Activated T-cell treated with anti-CD3 and anti-CD28 coated beads for 4 hours (primary cell): ENCODE data around the gene STARD8.

Experiments used
- DNase-seq: peaks from one replicate; pipeline ENCODE4 v3.0.0-alpha.2; 2020

STARD8 gene

GRCh38 chrX:68755616-68756125 lies 108.2 kb downstream of the STARD8 start:
- DNase-seq, result no peak

GRCh38 chrX:68757331-68757730 lies 109.9 kb downstream of the STARD8 start:
- DNase-seq, result no peak

DNA sequence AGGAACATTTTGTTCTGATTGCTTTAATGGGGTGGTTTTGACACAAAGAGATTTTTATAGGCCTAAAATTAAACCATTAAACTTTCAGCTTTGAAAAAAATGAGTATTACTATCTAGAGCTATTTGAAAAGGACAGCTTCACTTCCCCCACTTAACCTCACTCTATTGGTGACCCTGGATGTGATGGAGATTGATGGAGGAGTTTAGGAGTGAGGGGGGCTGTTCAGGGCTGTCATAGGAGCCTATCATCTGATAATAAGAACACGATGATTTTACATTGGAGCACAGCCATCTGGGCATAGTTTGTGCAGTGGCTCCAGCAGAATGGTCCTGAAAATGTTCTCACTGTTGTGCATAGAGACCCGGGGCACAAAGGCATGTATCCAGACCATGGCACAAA lies 110.3 kb downstream of the STARD8 start:
- DNase-seq, result no peak

DNA sequence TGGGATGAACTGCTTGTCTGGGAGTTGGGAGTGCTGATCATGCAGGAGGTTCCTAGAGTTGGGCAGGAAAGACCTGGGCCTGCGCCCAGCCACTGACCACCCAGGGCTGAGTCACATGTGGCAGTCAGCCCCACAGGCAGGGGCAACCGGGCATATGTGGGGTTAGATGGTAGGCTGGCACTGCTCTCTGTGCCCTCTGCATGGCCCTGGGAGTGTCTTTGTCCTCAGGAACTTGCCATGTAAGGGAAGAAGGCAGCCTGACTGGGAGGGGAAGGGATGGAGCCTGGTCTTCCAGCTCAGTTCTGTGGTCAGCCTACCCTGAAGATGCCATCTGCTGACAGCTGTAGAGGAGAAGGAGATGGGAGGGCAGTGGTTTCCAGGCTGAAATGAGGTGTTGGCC lies 111.2 kb downstream of the STARD8 start:
- no peak for DNase-seq

- no peak for DNase-seq
Measured at GRCh38 chrX:68761086-68761485, 113.6 kb downstream of the STARD8 start.

DNA sequence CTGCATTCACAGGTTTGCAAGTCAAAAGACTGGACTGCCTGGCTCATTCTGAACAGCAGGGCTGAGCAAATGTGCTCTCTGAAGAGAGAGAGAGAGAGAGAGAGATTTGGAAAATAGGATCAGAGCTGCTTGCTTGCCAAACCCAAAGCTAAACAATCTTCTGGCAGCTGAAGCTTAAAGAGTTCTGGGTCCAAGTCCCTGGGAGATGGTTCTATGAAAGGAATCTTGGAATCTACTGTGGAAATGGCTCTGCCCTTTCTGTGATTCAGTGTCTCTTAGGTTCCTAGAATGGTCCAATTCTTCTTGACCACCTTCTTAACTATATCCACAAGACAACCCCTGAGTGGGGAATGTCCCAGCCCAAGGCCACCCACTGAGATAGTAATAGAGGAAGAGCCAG lies 115.3 kb downstream of the STARD8 start:
- no peak for DNase-seq

- no peak for DNase-seq
Measured at GRCh38 chrX:68763481-68763880, 116.0 kb downstream of the STARD8 start.
